Fibroblast of lung (primary cell): ENCODE results near the gene ITGAL. TPM values are rescaled to one million over a fixed set of nuclear protein-coding genes. Genes with fewer than 3 reads are reported as not detected.
A peak's percentile ranks its signal among the peaks of the same experiment; 100 is the strongest.

Experiments used
- DNase-seq, 2 donors: peaks; one replicate each; pipeline versions ENCODE4 v3.0.0 to v3.0.0-alpha.2; 2010; ENCODE audit warnings: low read depth in 2 of 2
- H2AFZ ChIP-seq: 2 replicates; pipeline ENCODE4 v1.5.1; 2012; ENCODE audit warnings: low read length, control low read depth, inconsistent platforms
- H3K27ac ChIP-seq: 2 replicates; pipeline ENCODE4 v1.5.1; 2011; ENCODE audit warnings: low read length, control low read depth; ENCODE audit not compliant: insufficient read depth
- H3K27me3 ChIP-seq: 2 replicates; pipeline ENCODE4 v1.5.1; 2011; ENCODE audit warnings: mild to moderate bottlenecking, low read length; ENCODE audit not compliant: control insufficient read depth, insufficient read depth
- H3K36me3 ChIP-seq: 2 replicates; pipeline ENCODE4 v1.5.1; 2011; ENCODE audit warnings: low read length; ENCODE audit not compliant: control insufficient read depth, insufficient read depth
- H3K4me1 ChIP-seq: 2 replicates; pipeline ENCODE4 v1.5.1; 2011; ENCODE audit warnings: low read length; ENCODE audit not compliant: control insufficient read depth, insufficient read depth; ENCODE audit errors: extremely low read depth
- H3K4me2 ChIP-seq: 2 replicates; pipeline ENCODE4 v1.5.1; 2011; ENCODE audit warnings: low read length, control low read depth; ENCODE audit not compliant: insufficient read depth; ENCODE audit errors: extremely low read depth
- H3K4me3 ChIP-seq, 4 experiments: fragments of 200-600 bp in 1 of 4; sonication (generic) in 1 of 4; replicated peaks in 1 of 4; 2 replicates each; pipeline ENCODE4 v1.5.1; 2011 to 2016; ENCODE audit warnings: low read length in 4 of 4, low read depth in 3 of 4, mild to moderate bottlenecking in 3 of 4, control low read depth in 2 of 4, inconsistent platforms in 1 of 4, mixed read lengths in 1 of 4; ENCODE audit not compliant: insufficient read depth in 1 of 4; ENCODE audit errors: control extremely low read depth in 1 of 4
- H3K79me2 ChIP-seq: 2 replicates; pipeline ENCODE4 v1.5.1; 2012; ENCODE audit warnings: mild to moderate bottlenecking, low read length, inconsistent platforms; ENCODE audit not compliant: control insufficient read depth, insufficient read depth
- H3K9ac ChIP-seq: 2 replicates; pipeline ENCODE4 v1.5.1; 2011; ENCODE audit warnings: mild to moderate bottlenecking, low read length, control low read depth; ENCODE audit not compliant: insufficient read depth
- H3K9me3 ChIP-seq: 2 replicates; pipeline ENCODE4 v1.5.1; 2012; ENCODE audit warnings: low read depth, low read length; ENCODE audit not compliant: control insufficient read depth, insufficient read depth
- H4K20me1 ChIP-seq: 2 replicates; pipeline ENCODE4 v1.5.1; 2011; ENCODE audit warnings: low read length; ENCODE audit not compliant: control insufficient read depth, insufficient read depth; ENCODE audit errors: extremely low read depth
- CTCF ChIP-seq, 2 donors: IDR thresholded peaks in 1 of 2; conservative IDR thresholded peaks in 1 of 2; 1 replicate in 1 of 2; 2 replicates in 1 of 2; pipeline ENCODE4 v1.5.1; 2011 to 2012; ENCODE audit warnings: low read length in 2 of 2, control low read depth in 1 of 2, inconsistent platforms in 1 of 2, low read depth in 1 of 2, mild to moderate bottlenecking in 1 of 2
- EZH2 ChIP-seq: IDR thresholded peaks from 2 replicates; pipeline ENCODE4 v1.5.1; 2012; ENCODE audit warnings: low read length, control low read depth, mild to moderate bottlenecking; ENCODE audit errors: missing control alignments
- polyA plus RNA-seq, 2 donors: library from polyadenylated mRNA; depleted of rRNA in 1 of 2; stranded (reverse) in 1 of 2; unstranded in 1 of 2; fragments of >200 nt; gene quantifications; 2 replicates each; pipeline ENCODE4 v1.2.1, GENCODE V29; 2011 to 2012; ENCODE audit warnings: missing spikeins in 1 of 2
- total RNA-seq: library from RNA; depleted of rRNA; stranded (reverse); fragments of >200 nt; gene quantifications from 2 replicates; pipeline ENCODE4 v1.2.1, GENCODE V29; 2014

ITGAL gene
- total and polyA plus RNA-seq, 2 donors (not counting 1 experiment from before 2014, with no cell fraction given), result not detected

GRCh38 chr16:30541502-30542329, 69.2 kb downstream of the ITGAL start:
- Histone ChIP-seq H3K4me3 (no peak overlapping the region), H3K36me3 (no peaks in the 10 kb centered on the region), H3K4me2 (no peak overlapping the region), H3K9ac (no peak overlapping the region), H3K9me3 (no peaks in the 10 kb centered on the region), H3K4me1 (peaks cover 2% of the 10 kb centered on the region), H3K27ac (no peak overlapping the region), H3K27me3 (no peaks in the 10 kb centered on the region), H4K20me1 (no peaks in the 10 kb centered on the region), H3K79me2 (no peaks in the 10 kb centered on the region), H2AFZ (no peak overlapping the region)
- DNase-seq, result peak; percentile 69 to 77
- TF ChIP-seq CTCF (conservative IDR thresholded peaks at IDR 0.05 in 1 of 2, IDR thresholded peaks at IDR 0.05 in 1 of 2; ENCODE audit: low read depth in 1 of 2, low read length in 2 of 2) (no peak), EZH2 (no peak)

GRCh38 chr16:30543067-30543466, 70.5 kb downstream of the ITGAL start:
- Histone ChIP-seq H3K4me2 (no peak overlapping the region), H3K79me2 (no peaks in the 10 kb centered on the region), H3K27ac (no peak overlapping the region), H3K9me3 (no peaks in the 10 kb centered on the region), H4K20me1 (no peaks in the 10 kb centered on the region), H2AFZ (no peak overlapping the region), H3K9ac (no peak overlapping the region), H3K4me3 (no peak overlapping the region), H3K27me3 (no peaks in the 10 kb centered on the region), H3K36me3 (no peaks in the 10 kb centered on the region), H3K4me1 (peaks cover 2% of the 10 kb centered on the region)
- TF ChIP-seq EZH2, result no peak
- no peak for TF ChIP-seq CTCF (conservative IDR thresholded peaks at IDR 0.05 in 1 of 2, IDR thresholded peaks at IDR 0.05 in 1 of 2; ENCODE audit: low read depth in 1 of 2, low read length in 2 of 2)
- DNase-seq, result no peak

- H3K27ac ChIP-seq, result no peak overlapping the region
- no peak overlapping the region for H2AFZ ChIP-seq
- no peak overlapping the region for H3K4me2 ChIP-seq
- no peaks in the 10 kb centered on the region for H3K79me2 ChIP-seq
- no peaks in the 10 kb centered on the region for H3K9me3 ChIP-seq
- no peaks in the 10 kb centered on the region for H4K20me1 ChIP-seq
- H3K4me3 ChIP-seq, result no peak overlapping the region
- no peak overlapping the region for H3K9ac ChIP-seq
- TF ChIP-seq EZH2 (no peak), CTCF (conservative IDR thresholded peaks at IDR 0.05 in 1 of 2, IDR thresholded peaks at IDR 0.05 in 1 of 2; ENCODE audit: low read depth in 1 of 2, low read length in 2 of 2) (no peak)
- DNase-seq, result no peak
- H3K27me3 ChIP-seq, result no peaks in the 10 kb centered on the region
- no peaks in the 10 kb centered on the region for H3K36me3 ChIP-seq
- H3K4me1 ChIP-seq, result peaks cover 2% of the 10 kb centered on the region
These were observed 73.6 kb downstream of the ITGAL start for GRCh38 chr16:30546115-30546514.
